Measurements from ENCODE around the gene CIPC. TPM values are rescaled to one million over a fixed set of nuclear protein-coding genes. Genes with fewer than 3 reads are reported as not detected.

The CIPC gene
- total RNA-seq = 9.7 to 11.0 TPM (median 10.0 TPM) in 3 replicates
- long read RNA-seq, full-length matches to known transcripts = 22 of 24 reads
- long read RNA-seq, partial matches to known transcripts = 2 of 24 reads
- long read RNA-seq, other reads (novel, unspliced or antisense) = 0 of 24 reads

- TF ChIP-seq CTCF (IDR thresholded peaks at IDR 0.05) = no peak
- Mint-ChIP-seq H3K4me1 (ENCODE audit: low read depth) (peaks cover 39% of the 10 kb centered on the region), H3K27me3 (ENCODE audit: low read depth) (no peaks in the 10 kb centered on the region), H3K4me3 (ENCODE audit: unreplicated experiment) (peak within 1 kb of the TSS; percentile 98), H3K36me3 (ENCODE audit: low read depth) (no peaks in the 10 kb centered on the region), H3K27ac (ENCODE audit: unreplicated experiment) (peak within 1 kb of the TSS; percentile 99), H3K9me3 (ENCODE audit: low read depth) (no peaks in the 10 kb centered on the region)
- peak; percentile 100 for DNase-seq (ENCODE audit: low spot score)
Measured at GRCh38 chr14:77097700-77098528, at the start of gene CIPC. Gene CIPC, plus strand, starts transcription at chr14:77098258. Its CDS starts 7,451 bp downstream, at chr14:77105709.

- no peak for TF ChIP-seq CTCF (IDR thresholded peaks at IDR 0.05)
- H3K27ac Mint-ChIP-seq (ENCODE audit: unreplicated experiment) = no peak overlapping the region
- no peaks in the 10 kb centered on the region for H3K27me3 Mint-ChIP-seq (ENCODE audit: low read depth)
- H3K4me1 Mint-ChIP-seq (ENCODE audit: low read depth) = peaks cover 38% of the 10 kb centered on the region
- no peaks in the 10 kb centered on the region for H3K9me3 Mint-ChIP-seq (ENCODE audit: low read depth)
- H3K36me3 Mint-ChIP-seq (ENCODE audit: low read depth) = peaks cover 2% of the 10 kb centered on the region
- H3K4me3 Mint-ChIP-seq (ENCODE audit: unreplicated experiment) = no peak overlapping the region
- no peak for DNase-seq (ENCODE audit: low spot score)
Measured at GRCh38 chr14:77051116-77051515, 46.9 kb upstream of the CIPC start.

- Mint-ChIP-seq H3K4me3 (ENCODE audit: unreplicated experiment) (no peak overlapping the region), H3K27ac (ENCODE audit: unreplicated experiment) (peak overlapping the region; percentile 61), H3K9me3 (ENCODE audit: low read depth) (no peaks in the 10 kb centered on the region), H3K27me3 (ENCODE audit: low read depth) (no peaks in the 10 kb centered on the region), H3K36me3 (ENCODE audit: low read depth) (peaks cover 2% of the 10 kb centered on the region), H3K4me1 (ENCODE audit: low read depth) (peaks cover 30% of the 10 kb centered on the region)
- no peak for DNase-seq (ENCODE audit: low spot score)
- no peak for TF ChIP-seq CTCF (IDR thresholded peaks at IDR 0.05)
Measured at GRCh38 chr14:77052281-77053044, 45.6 kb upstream of the CIPC start.

GRCh38 chr14:77053046-77053841 lies 44.8 kb upstream of the CIPC start:
- DNase-seq (ENCODE audit: low spot score) = no peak
- Mint-ChIP-seq H3K27ac (ENCODE audit: unreplicated experiment) (no peak overlapping the region), H3K4me1 (ENCODE audit: low read depth) (peaks cover 29% of the 10 kb centered on the region), H3K4me3 (ENCODE audit: unreplicated experiment) (no peak overlapping the region), H3K36me3 (ENCODE audit: low read depth) (peaks cover 2% of the 10 kb centered on the region), H3K9me3 (ENCODE audit: low read depth) (no peaks in the 10 kb centered on the region), H3K27me3 (ENCODE audit: low read depth) (no peaks in the 10 kb centered on the region)
- TF ChIP-seq CTCF (IDR thresholded peaks at IDR 0.05) = peak; percentile 98
